Duodenal mucosa (tissue), 2 donors: Measurements from ENCODE around the gene NKD1.

ENCODE experiments used
- H3K27ac ChIP-seq: one replicate; pipeline ENCODE4 v1.7.0; 2013; ENCODE audit warnings: low read depth, low read length
- H3K27me3 ChIP-seq, 2 donors: one replicate each; pipeline ENCODE4 v1.7.0; 2013; ENCODE audit warnings: low read length in 2 of 2, control low read depth in 1 of 2; ENCODE audit not compliant: insufficient read depth in 2 of 2, control insufficient read depth in 1 of 2
- H3K36me3 ChIP-seq, 2 donors: one replicate each; pipeline ENCODE4 v1.7.0; 2013; ENCODE audit warnings: low read length in 2 of 2, control low read depth in 1 of 2; ENCODE audit not compliant: insufficient read depth in 2 of 2, control insufficient read depth in 1 of 2
- H3K4me1 ChIP-seq, 2 donors: one replicate each; pipeline ENCODE4 v1.7.0; 2013; ENCODE audit warnings: low read length in 2 of 2, control low read depth in 1 of 2; ENCODE audit not compliant: insufficient read depth in 2 of 2, control insufficient read depth in 1 of 2
- H3K4me3 ChIP-seq, 2 donors: one replicate each; pipeline ENCODE4 v1.7.0; 2013; ENCODE audit warnings: low read length in 2 of 2, low read depth in 1 of 2
- H3K9ac ChIP-seq, 2 donors: one replicate each; pipeline ENCODE4 v1.7.0; 2013; ENCODE audit warnings: low read length in 2 of 2, low read depth in 1 of 2
- H3K9me3 ChIP-seq, 2 donors: one replicate each; pipeline ENCODE4 v1.7.0; 2013; ENCODE audit warnings: low read length in 2 of 2, control low read depth in 1 of 2; ENCODE audit not compliant: control insufficient read depth in 1 of 2

Gene NKD1

DNA sequence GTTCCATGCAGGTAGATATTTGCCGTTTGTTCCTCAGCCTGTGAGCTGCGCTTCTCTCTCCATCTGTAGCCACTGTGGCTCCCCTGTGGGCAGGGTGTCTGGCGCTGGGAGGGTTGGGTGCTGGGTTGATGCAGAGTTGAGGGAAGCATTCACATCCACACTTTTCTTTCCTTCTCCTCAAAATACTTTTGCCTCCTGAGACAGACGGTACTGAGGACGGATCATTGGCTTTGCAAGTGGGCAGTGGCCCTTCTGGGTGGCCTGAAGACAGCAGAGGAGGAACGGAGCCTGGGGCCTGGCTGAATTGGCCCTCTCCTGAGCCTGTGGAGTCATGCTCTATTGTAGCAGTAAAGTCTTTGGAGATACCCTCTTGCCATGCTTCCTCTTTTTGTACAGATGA is 43.0 kb downstream of the NKD1 start:
- H3K4me3 ChIP-seq = no peak overlapping the region
- H3K27ac ChIP-seq = no peak overlapping the region
- peaks cover 0 to 3% of the 10 kb centered on the region in 2 donors for H3K4me1 ChIP-seq
- no peaks in the 10 kb centered on the region for H3K9me3 ChIP-seq
- H3K36me3 ChIP-seq = no peaks in the 10 kb centered on the region
- H3K9ac ChIP-seq = no peak overlapping the region
- no peaks in the 10 kb centered on the region for H3K27me3 ChIP-seq

DNA sequence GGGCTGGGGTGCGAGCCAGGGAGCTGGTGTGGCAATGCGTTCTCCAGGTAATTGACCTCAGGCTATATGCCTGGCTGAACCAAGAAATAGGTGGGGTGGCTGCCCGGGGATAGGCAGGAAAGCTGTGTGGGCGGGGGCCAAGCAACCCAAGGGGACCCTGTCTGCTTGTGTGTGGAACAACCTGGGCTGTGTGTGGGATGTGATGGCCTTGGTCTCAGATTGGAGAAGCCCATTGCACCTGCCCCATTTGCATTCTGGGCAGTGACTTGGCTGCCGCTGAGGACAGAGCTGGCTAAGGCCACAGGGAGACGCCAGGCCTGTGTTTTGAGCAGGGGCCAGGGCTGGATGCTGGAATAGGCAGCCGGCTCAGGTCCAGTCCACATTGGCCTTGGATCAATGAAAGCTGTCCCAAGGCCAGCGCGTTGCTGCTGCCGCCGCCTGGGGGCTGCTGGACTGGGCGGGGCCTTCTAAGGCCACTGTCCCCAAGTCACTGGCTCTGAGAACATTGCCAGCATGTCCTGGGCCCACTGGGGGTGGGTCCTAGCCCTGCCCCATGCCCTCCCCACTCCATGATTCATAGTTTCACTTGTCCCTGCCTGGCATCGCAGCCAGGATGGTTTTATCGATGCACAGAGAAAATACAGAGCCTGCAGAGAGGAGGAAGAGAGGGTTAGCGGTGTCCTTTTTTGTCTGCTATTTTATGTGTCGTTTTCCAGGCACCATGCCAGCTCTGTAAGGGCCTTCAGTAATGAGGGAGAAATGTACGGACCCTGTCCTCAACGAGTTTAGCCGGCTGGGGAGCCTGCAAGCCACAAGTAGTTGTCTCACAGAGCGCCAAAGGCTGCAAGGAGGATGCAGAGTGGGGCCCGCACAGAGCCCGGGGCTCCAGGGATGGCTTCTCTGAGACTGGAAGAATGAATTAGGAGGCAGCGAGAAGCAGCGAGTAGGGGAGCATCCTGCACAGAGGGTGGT is 43.9 kb downstream of the NKD1 start:
- Histone ChIP-seq H3K9me3 (no peaks in the 10 kb centered on the region), H3K27me3 (no peaks in the 10 kb centered on the region), H3K36me3 (no peaks in the 10 kb centered on the region), H3K4me1 (peaks cover 0 to 3% of the 10 kb centered on the region in 2 donors), H3K27ac (no peak overlapping the region), H3K4me3 (no peak overlapping the region), H3K9ac (no peak overlapping the region)

DNA sequence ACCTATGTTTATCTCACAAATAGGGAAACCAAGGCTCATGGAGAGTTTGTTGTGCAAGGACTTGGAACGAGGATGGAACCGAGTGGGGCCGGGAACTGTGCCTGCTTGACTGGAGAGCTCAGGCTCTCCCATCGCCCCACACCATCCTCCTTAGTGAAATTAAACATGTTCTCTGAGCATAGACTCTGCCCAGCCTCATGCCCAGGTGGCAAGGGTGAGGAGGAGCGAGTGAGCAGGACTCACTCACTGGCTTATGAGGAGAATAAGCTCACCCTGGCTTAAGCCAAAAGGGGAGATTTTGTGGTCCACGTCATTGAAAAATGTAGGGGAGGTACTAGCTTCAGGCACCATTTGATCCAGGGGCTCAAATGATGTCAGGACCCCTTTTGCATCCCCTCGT is 44.8 kb downstream of the NKD1 start:
- no peak overlapping the region for H3K9ac ChIP-seq
- no peaks in the 10 kb centered on the region for H3K36me3 ChIP-seq
- H3K27me3 ChIP-seq = no peaks in the 10 kb centered on the region
- no peak overlapping the region for H3K4me3 ChIP-seq
- H3K27ac ChIP-seq = no peak overlapping the region
- peaks cover 0 to 3% of the 10 kb centered on the region in 2 donors for H3K4me1 ChIP-seq
- H3K9me3 ChIP-seq = no peaks in the 10 kb centered on the region

- Histone ChIP-seq H3K36me3 (no peaks in the 10 kb centered on the region), H3K9ac (no peak overlapping the region), H3K9me3 (no peaks in the 10 kb centered on the region), H3K27ac (no peak overlapping the region), H3K4me1 (peaks cover 0 to 3% of the 10 kb centered on the region in 2 donors), H3K4me3 (no peak overlapping the region), H3K27me3 (no peaks in the 10 kb centered on the region)
These were observed 45.4 kb downstream of the NKD1 start for GRCh38 chr16:50593410-50594150.

DNA sequence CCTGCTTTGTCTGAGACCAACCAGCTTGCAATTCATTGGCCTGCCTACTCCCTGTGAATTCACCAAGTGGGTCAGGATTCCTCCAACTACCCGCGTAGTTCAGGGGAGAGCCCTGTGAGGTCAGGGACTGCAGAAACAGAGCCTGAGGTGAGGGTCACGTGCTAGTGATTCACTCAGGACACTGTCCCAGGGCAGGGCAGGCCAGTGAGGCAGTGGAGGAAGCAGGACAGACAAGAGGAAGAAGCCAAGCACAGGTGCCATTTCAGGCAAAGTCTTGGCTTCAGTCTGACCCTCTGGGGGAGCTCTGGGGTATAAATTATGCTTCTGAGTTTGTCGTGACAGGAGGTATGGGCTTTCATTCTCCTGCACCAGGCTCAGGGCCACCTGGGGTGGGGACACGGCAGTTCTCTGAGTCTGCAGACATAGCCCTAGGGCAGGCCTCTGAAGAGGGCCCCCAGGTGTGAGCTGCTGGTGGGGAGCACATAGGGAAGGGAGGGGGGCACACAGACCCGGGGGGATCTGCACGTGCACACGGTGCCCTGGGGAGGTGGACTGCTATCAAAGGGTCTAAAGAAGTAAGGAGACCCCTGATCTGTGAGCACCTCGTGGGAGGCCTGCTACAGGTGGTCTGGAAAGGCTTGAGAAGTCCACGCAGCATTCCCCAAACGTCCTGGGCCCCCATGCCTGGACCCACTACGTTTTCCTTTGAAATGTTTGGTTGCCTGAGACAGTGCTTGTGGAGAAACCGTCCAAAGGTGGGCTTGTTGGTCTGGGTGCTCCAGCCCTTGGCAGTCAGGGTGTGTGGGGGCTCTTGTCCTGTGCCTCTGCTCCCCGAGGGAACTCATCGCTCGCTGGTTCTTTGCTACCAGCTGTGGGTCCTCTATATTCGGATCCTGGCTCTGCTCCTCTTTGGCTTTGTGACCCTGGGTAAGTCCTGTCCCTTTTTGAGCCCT is 46.4 kb downstream of the NKD1 start:
- Histone ChIP-seq H3K27me3 (no peaks in the 10 kb centered on the region), H3K4me3 (no peak overlapping the region), H3K9me3 (no peaks in the 10 kb centered on the region), H3K27ac (no peak overlapping the region), H3K36me3 (no peaks in the 10 kb centered on the region), H3K4me1 (peaks cover 0 to 3% of the 10 kb centered on the region in 2 donors), H3K9ac (no peak overlapping the region)

DNA sequence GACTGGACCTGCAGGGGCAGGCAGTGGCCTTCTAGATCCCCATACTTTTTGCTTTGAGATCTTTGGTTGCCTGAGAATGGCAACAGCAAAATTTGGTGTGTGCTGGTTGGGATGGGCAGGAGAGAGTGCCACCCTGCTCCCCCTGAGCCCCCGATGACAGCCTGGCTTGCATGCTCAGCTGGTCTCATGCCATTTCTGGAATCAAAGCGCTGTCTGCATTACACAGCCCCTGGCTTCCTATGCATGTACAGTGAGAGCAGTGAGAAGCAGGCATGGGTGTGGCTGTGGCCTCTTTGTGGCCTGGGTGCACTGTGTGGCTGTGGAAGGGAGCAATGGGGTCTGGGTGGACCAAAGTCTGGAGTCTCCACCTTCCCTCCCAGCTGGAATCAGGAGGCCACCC is 47.7 kb downstream of the NKD1 start:
- Histone ChIP-seq H3K4me3 (no peak overlapping the region), H3K4me1 (peaks cover 0 to 3% of the 10 kb centered on the region in 2 donors), H3K36me3 (no peaks in the 10 kb centered on the region)

GRCh38 chr16:50596762-50597450 is 48.7 kb downstream of the NKD1 start:
- Histone ChIP-seq H3K27ac (no peak overlapping the region), H3K4me1 (peaks cover 0 to 8% of the 10 kb centered on the region in 2 donors), H3K27me3 (no peaks in the 10 kb centered on the region)

More for the DNA sequence above, 47.7 kb downstream of the NKD1 start:
- Histone ChIP-seq H3K9ac (no peak overlapping the region), H3K27ac (no peak overlapping the region), H3K27me3 (no peaks in the 10 kb centered on the region), H3K9me3 (no peaks in the 10 kb centered on the region)

GRCh38 chr16:50597563-50598255 is 49.5 kb downstream of the NKD1 start:
- no peak overlapping the region for H3K9ac ChIP-seq
- H3K4me1 ChIP-seq = peaks cover 6 to 12% of the 10 kb centered on the region in 2 donors
- H3K27me3 ChIP-seq = no peaks in the 10 kb centered on the region
- no peaks in the 10 kb centered on the region for H3K9me3 ChIP-seq
- no peak overlapping the region for H3K27ac ChIP-seq
- H3K4me3 ChIP-seq = no peak overlapping the region
- no peaks in the 10 kb centered on the region for H3K36me3 ChIP-seq

More at GRCh38 chr16:50596762-50597450, 48.7 kb downstream of the NKD1 start:
- H3K4me3 ChIP-seq = no peak overlapping the region
- H3K9me3 ChIP-seq = no peaks in the 10 kb centered on the region
- H3K9ac ChIP-seq = no peak overlapping the region
- no peaks in the 10 kb centered on the region for H3K36me3 ChIP-seq
